22Rv1 (cell line): ENCODE results near the gene TAC3.

Experiments used
- CTCF ChIP-seq: fragments of 450-650 bp; IDR thresholded peaks from 2 replicates; pipeline ENCODE4 v1.5.1; 2017; ENCODE audit warnings: mild to moderate bottlenecking
- ZFX ChIP-seq: fragments of 450-650 bp; IDR thresholded peaks from 2 replicates; pipeline ENCODE4 v1.6.1; 2017; ENCODE audit warnings: antibody characterized with exemption, borderline replicate concordance

- TF ChIP-seq CTCF = no peak
- no peak for TF ChIP-seq ZFX
These were observed 32.9 kb downstream of the TAC3 start for GRCh38 chr12:56983386-56983785.
